Parathyroid adenoma (tissue), 2 donors: ENCODE measurements around the gene PLD1.

Experiments used
- H2AFZ ChIP-seq: fragments of 300-600 bp; sonication (generic); one replicate; pipeline ENCODE4 v1.7.0; 2017; ENCODE audit warnings: antibody characterized with exemption, mild to moderate bottlenecking
- H3K27ac ChIP-seq: fragments of 300-600 bp; sonication (generic); one replicate; pipeline ENCODE4 v1.7.0; 2017
- H3K27me3 ChIP-seq: fragments of 300-600 bp; sonication (generic); one replicate; pipeline ENCODE4 v1.7.0; 2017; ENCODE audit warnings: low read length; ENCODE audit not compliant: control insufficient read depth, insufficient read depth
- H3K36me3 ChIP-seq: fragments of 300-600 bp; sonication (generic); one replicate; pipeline ENCODE4 v1.7.0; 2017; ENCODE audit warnings: low read length; ENCODE audit not compliant: control insufficient read depth, insufficient read depth
- H3K4me1 ChIP-seq: fragments of 300-600 bp; sonication (generic); one replicate; pipeline ENCODE4 v1.7.0; 2017; ENCODE audit warnings: control low read depth
- H3K4me2 ChIP-seq: fragments of 300-600 bp; sonication (generic); one replicate; pipeline ENCODE4 v1.7.0; 2017; ENCODE audit warnings: low read length
- H3K4me3 ChIP-seq: fragments of 300-600 bp; sonication (generic); one replicate; pipeline ENCODE4 v1.7.0; 2017; ENCODE audit warnings: low read depth, low read length
- H3K79me2 ChIP-seq: fragments of 300-600 bp; sonication (generic); one replicate; pipeline ENCODE4 v1.7.0; 2017; ENCODE audit warnings: control low read depth
- H3K9ac ChIP-seq: fragments of 300-600 bp; sonication (generic); one replicate; pipeline ENCODE4 v1.7.0; 2017; ENCODE audit warnings: mild to moderate bottlenecking
- H3K9me3 ChIP-seq: fragments of 300-600 bp; sonication (generic); one replicate; pipeline ENCODE4 v1.7.0; 2017; ENCODE audit warnings: low read length; ENCODE audit not compliant: control insufficient read depth
- TF ChIP-seq, protein P1 (sequence below): fragments of 300-600 bp; sonication (generic); IDR thresholded peaks from one replicate; pipeline ENCODE4 v1.7.0; 2017; ENCODE audit warnings: antibody characterized with exemption, mild to moderate bottlenecking
- donor health status: primary hyperparathyroidism.

PLD1 gene

GRCh38 chr3:171804618-171805389 lies 5.5 kb downstream of the PLD1 start:
- H3K9ac ChIP-seq = no peak overlapping the region
- no peaks in the 10 kb centered on the region for H3K79me2 ChIP-seq
- no peak overlapping the region for H3K4me3 ChIP-seq
- H3K4me1 ChIP-seq = peaks cover 4% of the 10 kb centered on the region
- H2AFZ ChIP-seq = no peak overlapping the region
- H3K27ac ChIP-seq = peak overlapping the region; percentile 49
- no peak overlapping the region for H3K4me2 ChIP-seq
- no peaks in the 10 kb centered on the region for H3K9me3 ChIP-seq
- no peaks in the 10 kb centered on the region for H3K36me3 ChIP-seq
- TF ChIP-seq, protein P1, sequence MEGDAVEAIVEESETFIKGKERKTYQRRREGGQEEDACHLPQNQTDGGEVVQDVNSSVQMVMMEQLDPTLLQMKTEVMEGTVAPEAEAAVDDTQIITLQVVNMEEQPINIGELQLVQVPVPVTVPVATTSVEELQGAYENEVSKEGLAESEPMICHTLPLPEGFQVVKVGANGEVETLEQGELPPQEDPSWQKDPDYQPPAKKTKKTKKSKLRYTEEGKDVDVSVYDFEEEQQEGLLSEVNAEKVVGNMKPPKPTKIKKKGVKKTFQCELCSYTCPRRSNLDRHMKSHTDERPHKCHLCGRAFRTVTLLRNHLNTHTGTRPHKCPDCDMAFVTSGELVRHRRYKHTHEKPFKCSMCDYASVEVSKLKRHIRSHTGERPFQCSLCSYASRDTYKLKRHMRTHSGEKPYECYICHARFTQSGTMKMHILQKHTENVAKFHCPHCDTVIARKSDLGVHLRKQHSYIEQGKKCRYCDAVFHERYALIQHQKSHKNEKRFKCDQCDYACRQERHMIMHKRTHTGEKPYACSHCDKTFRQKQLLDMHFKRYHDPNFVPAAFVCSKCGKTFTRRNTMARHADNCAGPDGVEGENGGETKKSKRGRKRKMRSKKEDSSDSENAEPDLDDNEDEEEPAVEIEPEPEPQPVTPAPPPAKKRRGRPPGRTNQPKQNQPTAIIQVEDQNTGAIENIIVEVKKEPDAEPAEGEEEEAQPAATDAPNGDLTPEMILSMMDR = no peak
- H3K27me3 ChIP-seq = no peaks in the 10 kb centered on the region

GRCh38 chr3:171803044-171803443 lies 7.2 kb downstream of the PLD1 start:
- Histone ChIP-seq H3K4me2 (no peak overlapping the region), H3K27me3 (no peaks in the 10 kb centered on the region), H3K9ac (no peak overlapping the region), H3K4me1 (no peaks in the 10 kb centered on the region), H3K36me3 (no peaks in the 10 kb centered on the region), H3K79me2 (no peaks in the 10 kb centered on the region), H3K9me3 (no peaks in the 10 kb centered on the region), H3K27ac (no peak overlapping the region), H2AFZ (no peak overlapping the region), H3K4me3 (no peak overlapping the region)
- TF ChIP-seq, protein P1 = no peak

DNA sequence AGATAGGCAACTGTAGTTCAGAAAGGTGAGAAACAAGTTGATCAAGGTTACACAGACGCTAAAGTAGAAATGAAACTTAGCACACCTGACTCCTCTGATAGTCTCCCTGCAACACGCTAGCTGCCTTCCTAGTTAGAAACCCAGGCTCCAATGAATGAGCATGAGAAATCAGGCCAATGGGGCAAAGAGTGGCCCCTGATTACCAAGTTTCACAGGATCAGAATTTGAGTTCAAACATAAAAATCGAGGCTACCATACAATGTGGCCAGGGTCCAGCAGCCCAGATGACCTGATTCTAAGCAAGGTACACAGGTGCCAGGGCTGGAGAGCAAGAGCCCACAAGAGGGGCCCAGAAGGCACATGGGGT lies 7.7 kb downstream of the PLD1 start:
- Histone ChIP-seq H3K79me2 (no peaks in the 10 kb centered on the region), H3K4me2 (no peak overlapping the region), H3K9ac (no peak overlapping the region), H3K9me3 (no peaks in the 10 kb centered on the region), H3K27me3 (no peaks in the 10 kb centered on the region), H3K27ac (no peak overlapping the region), H3K4me1 (no peaks in the 10 kb centered on the region), H3K4me3 (no peak overlapping the region), H3K36me3 (no peaks in the 10 kb centered on the region), H2AFZ (no peak overlapping the region)
- TF ChIP-seq, protein P1 = no peak

DNA sequence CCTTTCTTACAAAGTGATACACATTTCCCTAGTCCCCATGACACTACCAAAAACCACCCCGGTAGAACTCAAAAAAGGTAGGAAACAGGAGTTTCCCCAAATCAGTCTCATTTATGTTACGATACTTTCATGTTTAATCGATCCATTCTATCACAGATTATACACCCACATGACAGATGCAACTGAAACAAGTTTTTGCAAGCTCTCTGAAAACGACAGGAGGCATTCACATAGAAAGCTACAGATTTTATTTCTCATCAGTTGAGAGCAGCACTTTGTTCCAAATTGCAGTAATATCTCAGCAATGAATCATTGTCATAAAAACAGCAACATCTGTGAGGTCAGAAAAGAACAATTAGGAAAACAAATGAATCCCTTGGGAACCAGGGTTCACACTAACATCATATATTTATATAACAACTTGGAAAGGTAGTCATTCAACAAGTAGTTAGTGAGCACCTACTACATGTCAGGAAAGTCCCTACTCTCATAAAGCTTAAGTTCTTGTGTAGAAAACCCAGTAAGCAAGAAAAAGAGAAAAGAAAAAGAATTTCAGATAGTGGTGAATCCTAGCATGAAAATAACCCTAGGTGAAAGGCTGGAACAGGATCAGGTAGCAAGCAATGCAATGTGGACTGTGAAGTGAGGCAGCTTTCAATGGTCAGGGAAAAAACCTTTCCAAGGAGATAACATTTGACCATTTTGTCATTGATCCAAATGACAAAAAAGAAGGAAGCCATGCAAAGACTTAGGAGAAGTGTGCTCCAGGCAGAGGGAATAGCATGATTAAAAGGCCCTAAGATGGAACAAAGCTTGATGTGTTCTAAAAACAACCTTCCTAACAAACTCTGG lies 8.3 kb downstream of the PLD1 start:
- Histone ChIP-seq H3K9me3 (no peaks in the 10 kb centered on the region), H2AFZ (no peak overlapping the region), H3K4me1 (no peaks in the 10 kb centered on the region), H3K79me2 (no peaks in the 10 kb centered on the region), H3K36me3 (no peaks in the 10 kb centered on the region), H3K27ac (no peak overlapping the region), H3K27me3 (no peaks in the 10 kb centered on the region), H3K4me3 (no peak overlapping the region), H3K9ac (no peak overlapping the region), H3K4me2 (no peak overlapping the region)
- TF ChIP-seq, protein P1 = no peak
